ENCODE data around the gene DPEP1.
"Not testable (repeated sequence)": the region's sequence is repeated elsewhere in the genome, so short reads cannot be mapped to it uniquely, and the experiment has no call there.

Gene DPEP1

GRCh38 chr16:89613231-89613953 is at the start of gene DPEP1:
TSS of gene DPEP1 (plus strand) at chr16:89613642. CDS start at chr16:89630411, 16,769 bp downstream.
- H3K4me3 ChIP-seq (ENCODE audit: low read depth, low read length) = no peak within 1 kb of the TSS
- DNase-seq (ENCODE audit: low read depth) = no peak

GRCh38 chr16:89564476-89565255 is 48.8 kb upstream of the DPEP1 start:
- no peak overlapping the region for H3K4me3 ChIP-seq (ENCODE audit: low read depth, low read length)

GRCh38 chr16:89565256-89565505 is 48.3 kb upstream of the DPEP1 start:
- no peak overlapping the region for H3K4me3 ChIP-seq (ENCODE audit: low read depth, low read length)

More at GRCh38 chr16:89564476-89565255, 48.8 kb upstream of the DPEP1 start:
- no peak for DNase-seq (ENCODE audit: low read depth)

GRCh38 chr16:89565506-89566372 is 47.7 kb upstream of the DPEP1 start:
- DNase-seq (ENCODE audit: low read depth) = no peak
- H3K4me3 ChIP-seq (ENCODE audit: low read depth, low read length) = peak overlapping the region; percentile 25

More at GRCh38 chr16:89565256-89565505, 48.3 kb upstream of the DPEP1 start:
- DNase-seq (ENCODE audit: low read depth) = no peak

- H3K4me3 ChIP-seq (ENCODE audit: low read depth, low read length) = no peak overlapping the region
- no peak for DNase-seq (ENCODE audit: low read depth)
Observed at GRCh38 chr16:89567656-89568594, 45.5 kb upstream of the DPEP1 start.

GRCh38 chr16:89569506-89570341 is 43.7 kb upstream of the DPEP1 start:
- no peak for DNase-seq (ENCODE audit: low read depth)
- H3K4me3 ChIP-seq (ENCODE audit: low read depth, low read length) = no peak overlapping the region

GRCh38 chr16:89570342-89570923 is 43.0 kb upstream of the DPEP1 start:
- no peak for DNase-seq (ENCODE audit: low read depth)
- H3K4me3 ChIP-seq (ENCODE audit: low read depth, low read length) = no peak overlapping the region

GRCh38 chr16:89570983-89571598 is 42.4 kb upstream of the DPEP1 start:
- H3K4me3 ChIP-seq (ENCODE audit: low read depth, low read length); DNase-seq (ENCODE audit: low read depth): not testable (repeated sequence)

- DNase-seq (ENCODE audit: low read depth) = no peak
- H3K4me3 ChIP-seq (ENCODE audit: low read depth, low read length) = no peak overlapping the region
Observed at GRCh38 chr16:89571636-89572035, 41.8 kb upstream of the DPEP1 start.

GRCh38 chr16:89572073-89572484 is 41.4 kb upstream of the DPEP1 start:
- no peak for DNase-seq (ENCODE audit: low read depth)
- H3K4me3 ChIP-seq (ENCODE audit: low read depth, low read length) = no peak overlapping the region

GRCh38 chr16:89572485-89573205 is 40.8 kb upstream of the DPEP1 start:
- no peak overlapping the region for H3K4me3 ChIP-seq (ENCODE audit: low read depth, low read length)
- no peak for DNase-seq (ENCODE audit: low read depth)

- DNase-seq (ENCODE audit: low read depth) = no peak
- H3K4me3 ChIP-seq (ENCODE audit: low read depth, low read length) = no peak overlapping the region
Observed at GRCh38 chr16:89573826-89574680, 39.4 kb upstream of the DPEP1 start.

- H3K4me3 ChIP-seq (ENCODE audit: low read depth, low read length) = peak overlapping the region; percentile 52
- no peak for DNase-seq (ENCODE audit: low read depth)
Observed at GRCh38 chr16:89574681-89575246, 38.7 kb upstream of the DPEP1 start.

- DNase-seq (ENCODE audit: low read depth) = no peak
- H3K4me3 ChIP-seq (ENCODE audit: low read depth, low read length) = peak within 1 kb of the TSS; percentile 58
Observed at GRCh38 chr16:89575247-89576152, 37.9 kb upstream of the DPEP1 start, which contains the start of gene CPNE7. TSS of gene CPNE7 (plus strand) at chr16:89575758. CDS start at chr16:89575898, 140 bp downstream.
